D721Med (cell line): ENCODE measurements around the gene BRMS1.

Source experiments
- DNase-seq: peaks from one replicate; pipeline ENCODE4 v3.0.0; 2011; ENCODE audit warnings: low spot score; ENCODE audit not compliant: insufficient read length
- FAIRE-seq: peaks from 2 replicates; lab custom pipeline; 2011; peaks lifted over from hg19 to GRCh38; lab: Jason Lieb, UNC
- TF ChIP-seq, protein P1 (sequence below): IDR thresholded peaks from 2 replicates; pipeline ENCODE4 v1.5.1; 2012; ENCODE audit warnings: mild to moderate bottlenecking, control low read depth; ENCODE audit not compliant: insufficient read depth; ENCODE audit errors: missing control alignments

The BRMS1 gene

DNA sequence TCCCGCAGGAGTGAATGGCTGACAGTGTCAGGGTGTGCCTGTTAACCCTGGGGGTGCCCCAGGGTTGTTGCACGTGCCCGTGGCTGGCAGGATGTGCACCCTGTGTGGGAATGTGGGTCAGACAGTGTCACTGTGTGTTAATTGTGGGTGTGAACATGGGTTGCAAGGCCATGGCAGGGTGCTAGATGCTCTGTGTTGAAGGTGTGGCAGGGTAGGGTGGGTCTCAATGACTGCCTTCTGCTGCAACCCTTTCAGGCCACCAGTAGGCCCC is 16.9 kb downstream of the BRMS1 start:
- DNase-seq (no peak), FAIRE-seq (no peak)
- TF ChIP-seq, protein P1, sequence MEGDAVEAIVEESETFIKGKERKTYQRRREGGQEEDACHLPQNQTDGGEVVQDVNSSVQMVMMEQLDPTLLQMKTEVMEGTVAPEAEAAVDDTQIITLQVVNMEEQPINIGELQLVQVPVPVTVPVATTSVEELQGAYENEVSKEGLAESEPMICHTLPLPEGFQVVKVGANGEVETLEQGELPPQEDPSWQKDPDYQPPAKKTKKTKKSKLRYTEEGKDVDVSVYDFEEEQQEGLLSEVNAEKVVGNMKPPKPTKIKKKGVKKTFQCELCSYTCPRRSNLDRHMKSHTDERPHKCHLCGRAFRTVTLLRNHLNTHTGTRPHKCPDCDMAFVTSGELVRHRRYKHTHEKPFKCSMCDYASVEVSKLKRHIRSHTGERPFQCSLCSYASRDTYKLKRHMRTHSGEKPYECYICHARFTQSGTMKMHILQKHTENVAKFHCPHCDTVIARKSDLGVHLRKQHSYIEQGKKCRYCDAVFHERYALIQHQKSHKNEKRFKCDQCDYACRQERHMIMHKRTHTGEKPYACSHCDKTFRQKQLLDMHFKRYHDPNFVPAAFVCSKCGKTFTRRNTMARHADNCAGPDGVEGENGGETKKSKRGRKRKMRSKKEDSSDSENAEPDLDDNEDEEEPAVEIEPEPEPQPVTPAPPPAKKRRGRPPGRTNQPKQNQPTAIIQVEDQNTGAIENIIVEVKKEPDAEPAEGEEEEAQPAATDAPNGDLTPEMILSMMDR, result no peak

GRCh38 chr11:66327171-66328030 is 17.5 kb downstream of the BRMS1 start:
- FAIRE-seq (no peak), DNase-seq (no peak)
- TF ChIP-seq, protein P1, result no peak

GRCh38 chr11:66326261-66327111 is 18.4 kb downstream of the BRMS1 start:
- DNase-seq (no peak), FAIRE-seq (no peak)
- TF ChIP-seq, protein P1, result no peak

DNA sequence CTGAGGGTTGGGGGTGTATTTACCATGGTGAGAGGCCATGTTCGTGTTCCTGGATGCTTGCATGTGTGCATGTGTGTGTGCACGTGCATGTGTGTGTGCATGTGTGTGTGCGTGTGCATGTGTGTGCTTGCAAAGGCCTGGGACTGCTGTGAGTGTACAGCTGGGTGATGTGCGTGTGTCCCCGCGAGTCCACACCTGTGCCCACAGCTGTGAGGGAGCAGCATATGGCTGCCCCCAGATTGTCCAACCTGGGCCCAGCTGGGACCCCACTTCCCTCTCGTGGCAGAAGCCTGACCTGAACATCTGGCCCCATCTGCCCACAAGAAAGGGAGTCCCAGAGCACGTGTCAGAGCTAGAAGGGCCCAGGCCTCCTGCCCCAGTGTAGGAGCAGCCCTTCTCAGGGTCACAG is 19.6 kb downstream of the BRMS1 start:
- DNase-seq (no peak), FAIRE-seq (no peak)
- TF ChIP-seq, protein P1, result no peak

- no peak for DNase-seq
- FAIRE-seq, result no peak
- TF ChIP-seq, protein P1, result no peak
These were observed 20.2 kb downstream of the BRMS1 start for GRCh38 chr11:66324664-66325063.

GRCh38 chr11:66323684-66324083 is 21.2 kb downstream of the BRMS1 start:
- FAIRE-seq (no peak), DNase-seq (no peak)
- TF ChIP-seq, protein P1, result no peak
